SU-DHL-6 (cell line): ENCODE measurements around the gene SIL1.

Experiments used
- EZH2phosphoT487 ChIP-seq: fragments of 200-600 bp; sonication (generic), shearing (Covaris generic); conservative IDR thresholded peaks from 2 replicates; pipeline ENCODE4 v1.6.1; 2018; ENCODE audit warnings: mild to moderate bottlenecking, antibody characterized with exemption, low read length, moderate library complexity, mixed read lengths
- TF ChIP-seq, protein P1 (sequence below): fragments of 200-600 bp; sonication (generic); IDR thresholded peaks from one replicate; pipeline ENCODE4 v1.5.1; 2017; ENCODE audit warnings: antibody characterized with exemption, mild to moderate bottlenecking, low read length, moderate library complexity; ENCODE audit not compliant: insufficient read depth, poor library complexity, severe bottlenecking

DNA sequence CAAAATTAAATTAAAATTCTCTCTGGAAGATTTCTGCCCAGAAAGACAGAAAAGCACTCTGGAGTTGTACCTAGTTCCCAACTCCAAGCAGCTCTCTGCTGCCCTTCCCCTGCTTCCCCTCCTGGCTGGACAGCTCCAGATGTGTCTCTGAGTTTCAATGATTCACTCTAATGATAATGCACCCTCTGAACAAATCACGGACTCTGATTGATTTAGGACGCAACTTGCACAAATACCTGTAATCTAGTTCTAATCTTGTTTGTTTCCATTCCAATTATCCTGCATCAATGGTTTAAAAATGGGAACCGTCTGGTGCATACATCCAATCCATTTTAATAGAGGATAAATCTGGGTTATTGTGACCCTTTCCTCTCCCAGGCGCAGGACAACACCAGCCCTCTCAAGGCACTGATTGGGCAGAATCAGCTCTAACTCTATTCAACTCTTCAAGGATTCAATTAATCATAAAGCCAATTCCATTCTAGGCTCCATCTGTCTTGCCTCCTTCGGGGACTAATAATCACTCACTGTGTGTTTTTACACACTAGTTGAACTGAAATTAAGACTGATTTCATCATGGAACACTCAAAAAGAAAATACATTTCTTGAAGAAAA is 211.9 kb downstream of the SIL1 start:
- no peak for TF ChIP-seq EZH2phosphoT487
- TF ChIP-seq, protein P1, sequence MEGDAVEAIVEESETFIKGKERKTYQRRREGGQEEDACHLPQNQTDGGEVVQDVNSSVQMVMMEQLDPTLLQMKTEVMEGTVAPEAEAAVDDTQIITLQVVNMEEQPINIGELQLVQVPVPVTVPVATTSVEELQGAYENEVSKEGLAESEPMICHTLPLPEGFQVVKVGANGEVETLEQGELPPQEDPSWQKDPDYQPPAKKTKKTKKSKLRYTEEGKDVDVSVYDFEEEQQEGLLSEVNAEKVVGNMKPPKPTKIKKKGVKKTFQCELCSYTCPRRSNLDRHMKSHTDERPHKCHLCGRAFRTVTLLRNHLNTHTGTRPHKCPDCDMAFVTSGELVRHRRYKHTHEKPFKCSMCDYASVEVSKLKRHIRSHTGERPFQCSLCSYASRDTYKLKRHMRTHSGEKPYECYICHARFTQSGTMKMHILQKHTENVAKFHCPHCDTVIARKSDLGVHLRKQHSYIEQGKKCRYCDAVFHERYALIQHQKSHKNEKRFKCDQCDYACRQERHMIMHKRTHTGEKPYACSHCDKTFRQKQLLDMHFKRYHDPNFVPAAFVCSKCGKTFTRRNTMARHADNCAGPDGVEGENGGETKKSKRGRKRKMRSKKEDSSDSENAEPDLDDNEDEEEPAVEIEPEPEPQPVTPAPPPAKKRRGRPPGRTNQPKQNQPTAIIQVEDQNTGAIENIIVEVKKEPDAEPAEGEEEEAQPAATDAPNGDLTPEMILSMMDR = no peak
